Raji (cell line): ENCODE results near the gene AXDND1.

Experiments
- POLR2A ChIP-seq: IDR thresholded peaks from 2 replicates; pipeline ENCODE4 v1.6.1; 2011; ENCODE audit warnings: low read depth, low read length, control low read depth; ENCODE audit not compliant: insufficient read depth

Gene AXDND1

DNA sequence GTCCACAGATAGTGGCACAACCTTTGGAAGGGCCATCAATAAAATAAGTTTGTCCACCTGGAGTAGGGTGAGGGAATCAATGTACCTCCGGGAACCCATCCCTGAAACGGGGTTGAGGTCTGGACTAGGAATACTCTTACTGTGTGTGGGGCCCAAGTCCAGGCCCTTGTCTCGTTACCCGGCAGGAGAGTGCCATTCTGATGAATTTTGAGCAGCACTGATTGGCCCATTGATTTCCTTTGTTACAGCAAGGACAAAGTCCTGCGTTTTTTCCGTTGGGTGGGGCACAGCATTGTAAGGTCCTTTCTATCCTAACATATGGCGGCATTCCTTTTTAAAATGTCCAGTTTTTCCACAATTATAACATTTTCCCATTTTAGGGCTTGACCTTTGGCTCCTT lies 75.2 kb downstream of the AXDND1 start:
- TF ChIP-seq POLR2A: no peak

DNA sequence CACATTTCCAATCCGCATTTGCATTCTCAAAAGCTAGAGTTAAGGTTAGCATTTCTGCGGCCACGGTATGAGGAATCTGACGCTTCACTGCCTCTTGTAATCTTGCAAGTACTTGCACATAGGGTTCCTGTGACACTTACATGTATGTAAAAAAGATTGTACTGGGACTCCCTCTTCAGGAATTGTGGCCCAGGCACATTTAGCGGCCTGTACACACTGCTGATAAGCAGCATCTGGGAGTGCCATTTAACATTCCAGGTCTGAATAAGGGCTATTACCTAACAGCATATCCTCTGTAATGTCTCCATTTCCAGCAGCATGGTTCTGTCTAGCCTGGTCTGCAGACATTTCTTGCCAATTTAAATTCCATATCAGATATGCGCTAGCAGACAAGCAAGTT lies 75.7 kb downstream of the AXDND1 start:
- no peak for TF ChIP-seq POLR2A

DNA sequence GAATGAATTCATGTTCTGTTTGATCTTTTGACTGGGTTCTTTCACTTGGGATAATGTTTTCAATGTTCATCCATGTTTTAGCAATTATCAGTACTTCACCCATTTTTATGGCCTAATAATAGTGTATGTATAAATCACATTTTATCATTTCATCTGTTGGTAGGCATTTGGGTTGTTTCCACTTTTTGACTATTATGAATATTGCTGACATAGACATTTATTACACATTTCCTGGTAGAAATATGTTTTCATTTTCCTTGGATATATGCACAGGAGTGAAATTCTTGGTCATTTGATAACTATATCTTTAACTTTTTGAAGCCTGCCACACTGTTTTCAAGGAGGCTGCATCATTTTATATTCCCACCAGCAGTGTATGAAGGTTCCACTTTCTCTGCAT lies 79.8 kb downstream of the AXDND1 start:
- no peak for TF ChIP-seq POLR2A

DNA sequence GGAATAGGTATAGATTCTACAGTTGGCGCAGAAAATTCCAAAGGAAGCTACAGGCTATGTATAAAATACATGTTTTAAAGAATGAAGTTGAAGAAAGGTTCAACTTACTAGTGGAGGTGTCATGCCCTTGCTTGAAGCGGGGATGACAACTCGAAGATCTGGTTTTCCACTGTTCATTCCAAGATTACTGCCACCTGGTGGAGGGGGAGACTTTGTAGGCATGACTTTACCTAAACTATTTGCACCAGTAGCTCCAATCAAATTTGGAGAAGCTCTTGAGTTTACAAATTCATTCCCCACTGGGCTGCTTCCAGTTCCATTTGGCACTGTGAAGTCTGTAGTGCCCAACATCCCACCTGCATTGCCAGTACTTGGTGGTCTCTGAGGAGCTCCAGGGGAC lies 81.7 kb downstream of the AXDND1 start:
- TF ChIP-seq POLR2A: no peak

DNA sequence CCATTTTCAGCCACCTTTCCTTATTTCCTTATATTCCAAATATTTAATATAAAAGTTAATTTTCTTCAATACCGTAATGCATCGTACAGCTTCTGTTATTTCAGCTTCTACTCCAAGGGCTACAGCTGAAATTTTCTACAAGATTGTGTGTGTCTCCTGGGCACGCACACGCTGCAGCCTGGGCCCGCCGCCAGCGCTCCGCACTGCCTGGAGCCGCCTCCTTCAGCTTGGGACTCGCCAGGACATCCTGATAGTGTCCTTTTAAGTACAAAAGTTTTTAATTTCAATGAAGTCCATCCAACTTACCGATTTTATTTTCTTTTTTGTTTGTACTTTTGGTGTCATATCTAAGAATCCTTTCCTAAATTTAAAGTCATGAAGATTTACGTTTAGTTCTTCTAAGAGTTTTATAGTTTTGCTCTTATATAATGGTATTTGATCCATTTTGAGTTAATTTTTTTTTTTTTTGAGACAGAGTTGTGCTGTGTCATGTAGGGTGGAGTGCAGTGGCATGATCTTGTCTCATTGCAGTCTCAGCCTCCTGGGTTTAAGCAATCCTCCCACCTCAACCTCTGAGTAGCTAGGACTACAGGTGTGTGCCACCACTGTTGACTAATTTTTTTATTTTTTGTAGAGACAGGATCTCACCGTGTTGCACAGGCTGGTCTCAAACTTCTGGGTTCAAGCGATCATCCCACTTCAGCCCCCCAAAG lies 82.8 kb downstream of the AXDND1 start:
- no peak for TF ChIP-seq POLR2A

DNA sequence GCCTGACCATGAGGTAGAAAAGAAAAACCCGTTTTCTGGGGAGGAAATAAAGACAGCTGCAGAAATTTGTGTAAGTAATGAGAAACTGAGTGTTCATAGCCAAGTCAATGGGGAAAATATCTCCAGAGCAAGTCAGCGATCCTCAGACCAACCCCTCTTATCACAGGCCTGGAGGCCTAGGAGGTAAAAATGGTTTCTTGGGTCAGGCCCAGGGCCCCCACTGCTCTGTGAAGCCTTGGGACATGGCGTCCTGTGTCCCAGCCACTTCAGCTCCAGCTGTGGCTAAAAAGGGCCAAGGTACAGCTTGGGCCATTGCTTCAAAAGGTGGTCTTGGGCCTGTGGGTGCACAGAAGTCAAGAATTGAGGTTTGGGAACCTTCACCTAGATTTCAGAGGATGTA lies 108.9 kb downstream of the AXDND1 start:
- no peak for TF ChIP-seq POLR2A

DNA sequence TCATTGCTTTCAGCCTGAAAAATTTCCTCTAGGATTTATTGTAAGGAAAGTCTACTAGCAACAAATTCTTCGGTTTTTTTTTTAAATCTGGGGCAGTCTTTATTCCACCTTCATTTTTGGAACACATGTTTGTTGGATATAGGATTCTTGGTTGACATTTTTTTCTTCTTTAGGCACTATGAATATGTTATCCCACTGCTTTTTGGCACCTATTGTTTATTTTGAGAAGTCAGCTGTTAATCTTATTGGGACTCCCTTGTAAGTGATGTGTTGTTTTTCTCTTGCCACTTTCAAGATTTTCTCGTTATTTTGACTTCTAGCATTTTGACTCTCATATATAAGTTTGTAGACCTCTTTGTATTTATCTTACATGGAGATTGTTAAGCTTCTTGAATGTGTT lies 110.7 kb downstream of the AXDND1 start:
- TF ChIP-seq POLR2A: no peak

DNA sequence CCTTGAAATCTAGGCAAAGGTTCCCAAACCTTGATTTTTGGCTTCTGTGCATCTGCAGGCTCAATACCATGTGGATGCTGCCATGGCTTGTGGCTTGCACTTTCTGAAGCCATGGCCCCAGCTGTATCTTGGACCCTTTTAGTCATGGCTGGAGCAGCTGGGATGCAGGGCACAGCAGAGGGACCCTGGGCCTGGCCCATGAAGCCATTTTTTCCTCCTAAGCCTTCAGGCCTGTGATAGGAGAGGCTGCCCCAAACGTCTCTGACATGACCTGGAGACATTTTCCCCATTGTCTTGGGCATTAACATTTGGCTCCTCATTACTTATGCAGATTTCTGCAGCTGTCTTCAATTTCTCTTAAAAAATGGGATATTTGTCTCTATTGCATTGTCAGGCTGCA lies 112.6 kb downstream of the AXDND1 start:
- no peak for TF ChIP-seq POLR2A

DNA sequence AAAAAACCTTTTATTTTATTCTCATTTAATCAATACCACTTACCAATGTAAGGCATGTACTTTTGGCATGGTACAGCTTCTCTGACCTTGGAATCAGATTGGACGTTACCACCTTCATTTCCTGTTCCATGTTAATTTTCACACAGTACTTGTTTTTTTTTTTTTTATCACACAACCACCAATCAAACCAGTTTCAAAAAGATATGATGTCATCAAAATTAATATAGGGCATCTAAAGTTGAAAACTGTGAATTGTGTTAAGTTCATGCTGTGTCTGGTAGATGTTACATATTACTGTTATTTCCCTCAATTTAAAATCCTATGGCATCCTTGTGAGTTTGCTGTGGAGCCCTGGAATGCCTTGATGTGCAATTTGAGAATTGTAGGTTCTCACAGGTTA lies 124.8 kb downstream of the AXDND1 start:
- no peak for TF ChIP-seq POLR2A

DNA sequence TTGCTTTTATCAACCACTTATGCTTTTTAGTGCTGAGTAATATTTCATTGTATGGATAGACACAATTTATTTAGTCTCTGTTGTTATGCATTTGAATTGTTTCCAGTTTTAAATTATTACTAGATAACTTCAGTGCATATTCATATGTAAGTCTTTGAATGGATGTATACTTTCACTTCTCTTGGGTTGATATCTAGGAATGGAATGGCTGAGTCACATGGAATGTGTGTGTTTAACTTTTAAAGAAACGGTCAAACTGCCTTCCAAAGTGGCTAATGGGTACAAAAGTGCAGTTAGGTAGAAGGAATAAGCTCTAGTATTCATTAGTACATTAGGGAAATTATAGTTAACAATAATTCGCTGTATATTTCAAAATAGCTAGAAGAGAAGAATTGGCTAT lies 127.6 kb downstream of the AXDND1 start:
- no peak for TF ChIP-seq POLR2A

DNA sequence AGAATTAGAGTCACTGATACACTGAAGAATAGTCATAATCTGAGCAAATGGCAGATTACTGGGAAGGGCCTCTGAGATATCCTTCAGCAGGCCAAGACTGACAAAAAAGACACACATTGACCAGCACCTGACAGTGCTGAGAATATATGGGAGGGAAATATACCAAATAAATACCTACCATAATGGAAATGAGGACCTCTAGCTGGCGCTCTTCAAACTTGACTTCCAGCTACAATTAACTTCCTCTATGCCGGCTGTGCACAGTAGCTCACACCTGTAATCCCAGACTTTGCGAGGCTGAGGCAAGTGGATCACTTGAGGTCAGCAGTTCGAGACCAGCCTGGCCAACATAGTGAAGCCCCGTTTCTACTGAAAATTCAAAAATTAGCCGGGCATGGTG lies 140.4 kb downstream of the AXDND1 start:
- no peak for TF ChIP-seq POLR2A

DNA sequence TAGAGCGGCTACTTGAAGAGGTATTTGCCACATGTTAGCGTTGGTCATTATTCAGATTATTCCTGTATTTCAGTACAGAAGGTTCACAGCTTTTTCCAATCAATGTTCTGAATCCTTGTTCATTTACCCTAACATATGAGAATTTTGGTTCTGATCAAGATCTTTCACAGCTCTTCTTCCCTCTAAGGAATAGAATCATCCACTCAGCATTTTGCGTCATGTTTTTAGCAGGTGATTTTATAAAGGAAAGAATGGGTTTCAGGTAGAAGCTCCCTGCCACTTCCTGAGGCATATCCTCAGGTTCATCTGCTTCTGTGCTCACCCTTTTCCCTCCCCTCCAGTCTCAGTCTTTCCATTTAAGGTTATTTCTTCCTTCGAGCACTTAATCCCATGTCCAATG lies 143.6 kb downstream of the AXDND1 start:
- TF ChIP-seq POLR2A: no peak

DNA sequence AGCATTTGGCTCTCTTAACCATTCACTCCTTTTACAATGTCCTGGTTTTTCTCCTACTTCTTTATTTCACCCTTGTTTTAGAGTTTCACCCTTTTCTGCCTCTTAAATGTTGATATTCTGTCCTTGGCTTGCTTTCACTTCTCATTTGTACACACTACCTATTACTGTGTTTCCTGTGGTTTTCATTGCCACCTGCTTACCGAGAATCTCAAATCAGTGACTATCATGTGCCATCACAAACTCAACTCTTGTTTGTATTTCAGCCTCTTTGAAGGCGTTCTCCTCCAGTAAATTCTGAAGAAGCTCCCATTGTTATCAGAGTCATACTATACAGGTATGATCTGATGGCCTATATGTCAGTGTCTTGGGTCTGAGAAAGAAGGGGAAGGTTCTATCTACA lies 144.3 kb downstream of the AXDND1 start:
- TF ChIP-seq POLR2A: no peak

DNA sequence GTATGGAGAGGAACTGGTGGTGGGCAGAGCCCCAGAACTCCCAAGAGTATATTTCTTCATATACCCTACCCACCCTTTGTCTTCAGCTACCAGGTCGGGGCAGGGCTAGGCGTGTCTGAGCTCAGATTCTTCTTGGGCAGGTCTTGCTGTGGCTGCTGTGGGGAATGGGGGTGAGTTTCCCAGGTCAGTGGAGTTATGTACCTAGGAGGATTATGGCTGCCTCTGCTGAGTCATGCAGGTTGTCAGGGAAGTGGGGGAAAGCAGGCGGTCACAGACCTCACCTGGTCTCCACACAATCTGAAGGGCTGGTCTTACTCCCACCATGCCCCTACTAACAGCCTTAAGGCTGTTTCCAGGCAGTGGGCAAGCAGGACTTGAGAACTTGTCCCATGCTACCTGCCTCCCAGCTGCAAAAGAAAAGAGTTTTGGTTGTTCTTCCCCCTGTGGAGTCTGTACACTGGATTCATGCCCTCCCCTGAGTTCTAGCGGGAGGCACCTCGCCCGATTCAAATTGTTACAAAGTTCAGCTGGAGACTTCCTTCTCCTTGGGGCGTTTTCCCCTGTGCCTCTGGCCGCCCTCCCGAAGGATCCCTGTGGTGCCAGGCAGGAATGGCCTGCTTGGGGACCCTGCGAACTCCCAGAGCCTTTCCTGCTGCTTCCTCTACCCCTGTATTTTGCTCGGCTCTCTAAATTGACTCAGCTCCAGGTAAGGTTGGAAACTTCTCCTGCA lies 151.4 kb downstream of the AXDND1 start:
- no peak for TF ChIP-seq POLR2A

DNA sequence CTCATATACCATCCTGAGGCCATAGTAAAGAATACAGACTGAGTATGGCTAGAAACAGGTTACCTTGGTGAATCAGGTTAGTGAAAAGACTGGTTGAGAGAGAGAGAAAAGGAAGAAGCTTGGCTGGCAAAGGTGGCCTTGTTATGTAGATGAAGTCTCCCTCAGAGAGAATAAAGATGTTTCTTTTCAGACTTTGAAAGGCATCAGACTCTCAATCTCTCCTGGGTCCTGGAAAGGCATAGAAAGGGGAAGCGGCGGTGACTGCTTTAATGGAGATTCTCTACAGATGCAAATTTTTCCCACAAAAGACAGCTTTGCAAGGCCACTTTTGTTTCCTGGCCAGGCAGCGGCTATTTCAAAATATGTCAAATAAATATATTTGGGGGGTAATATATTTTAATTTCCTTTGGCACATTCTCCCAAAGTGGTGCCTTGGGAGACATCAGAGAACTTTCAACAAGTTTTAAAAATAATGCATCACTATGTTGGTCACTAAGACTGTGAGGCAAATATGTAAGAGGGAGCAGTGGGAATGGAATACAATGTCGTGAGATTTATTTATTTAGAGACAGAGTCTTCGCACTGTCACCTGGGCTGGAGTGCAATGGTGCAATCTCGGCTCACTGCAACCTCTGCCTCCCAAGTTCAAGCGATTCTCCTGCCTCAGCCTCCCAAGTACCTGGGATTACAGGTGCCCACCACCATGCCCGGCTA lies 163.9 kb downstream of the AXDND1 start:
- no peak for TF ChIP-seq POLR2A

DNA sequence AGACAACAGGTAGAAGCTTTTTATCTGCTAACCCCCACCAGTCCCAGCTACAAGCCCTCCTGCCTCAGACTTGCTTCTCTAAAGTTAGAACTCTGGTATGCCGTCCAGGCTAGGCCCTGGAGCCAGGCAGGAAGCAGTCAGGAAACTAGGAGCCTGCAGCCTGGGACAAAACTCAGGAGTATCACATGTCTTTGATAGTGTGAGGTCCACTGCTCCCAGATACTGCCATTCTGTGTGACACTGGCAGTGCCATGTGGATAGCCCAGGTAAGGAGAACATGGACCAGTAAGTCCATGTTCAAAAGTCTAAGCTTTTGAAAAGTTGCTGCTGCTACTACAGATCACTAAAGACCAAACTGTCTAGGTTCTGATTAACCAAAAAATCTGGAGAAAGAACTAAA lies 164.6 kb downstream of the AXDND1 start:
- TF ChIP-seq POLR2A: no peak
